VCaP (cell line): ENCODE data around the gene ARRDC3.
"Not testable (repeated sequence)": the region's sequence is repeated elsewhere in the genome, so short reads cannot be mapped to it uniquely, and the experiment has no call there.

Experiments
- H3K27ac ChIP-seq: fragments of 450-650 bp; 2 replicates; pipeline ENCODE4 v1.5.1; 2017
- TF ChIP-seq, protein P1 (sequence below): fragments of 450-650 bp; conservative IDR thresholded peaks from 2 replicates; pipeline ENCODE4 v1.5.1; 2017; ENCODE audit warnings: mild to moderate bottlenecking, moderate library complexity

ARRDC3 gene

DNA sequence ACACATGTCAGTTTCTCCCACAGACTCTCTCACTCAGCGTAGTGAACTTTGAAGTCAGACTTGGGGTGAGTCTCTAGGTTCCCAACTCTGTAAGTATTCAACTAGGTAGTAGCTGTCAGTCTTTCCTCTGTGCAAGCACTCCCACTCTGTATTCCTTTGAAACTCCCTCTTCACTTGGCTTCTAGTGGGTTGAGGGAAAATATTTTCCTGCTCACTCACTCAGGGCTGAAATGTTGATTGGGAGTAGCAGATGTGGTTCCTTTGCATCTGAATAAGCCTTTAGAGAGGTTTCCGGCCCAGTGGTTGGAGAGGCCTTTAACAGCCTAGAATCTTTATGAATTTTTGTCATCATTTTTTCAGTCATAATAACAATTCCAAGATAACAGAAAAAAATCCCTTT lies 18.1 kb upstream of the ARRDC3 start:
- no peak overlapping the region for H3K27ac ChIP-seq
- TF ChIP-seq, protein P1, sequence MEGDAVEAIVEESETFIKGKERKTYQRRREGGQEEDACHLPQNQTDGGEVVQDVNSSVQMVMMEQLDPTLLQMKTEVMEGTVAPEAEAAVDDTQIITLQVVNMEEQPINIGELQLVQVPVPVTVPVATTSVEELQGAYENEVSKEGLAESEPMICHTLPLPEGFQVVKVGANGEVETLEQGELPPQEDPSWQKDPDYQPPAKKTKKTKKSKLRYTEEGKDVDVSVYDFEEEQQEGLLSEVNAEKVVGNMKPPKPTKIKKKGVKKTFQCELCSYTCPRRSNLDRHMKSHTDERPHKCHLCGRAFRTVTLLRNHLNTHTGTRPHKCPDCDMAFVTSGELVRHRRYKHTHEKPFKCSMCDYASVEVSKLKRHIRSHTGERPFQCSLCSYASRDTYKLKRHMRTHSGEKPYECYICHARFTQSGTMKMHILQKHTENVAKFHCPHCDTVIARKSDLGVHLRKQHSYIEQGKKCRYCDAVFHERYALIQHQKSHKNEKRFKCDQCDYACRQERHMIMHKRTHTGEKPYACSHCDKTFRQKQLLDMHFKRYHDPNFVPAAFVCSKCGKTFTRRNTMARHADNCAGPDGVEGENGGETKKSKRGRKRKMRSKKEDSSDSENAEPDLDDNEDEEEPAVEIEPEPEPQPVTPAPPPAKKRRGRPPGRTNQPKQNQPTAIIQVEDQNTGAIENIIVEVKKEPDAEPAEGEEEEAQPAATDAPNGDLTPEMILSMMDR: no peak

DNA sequence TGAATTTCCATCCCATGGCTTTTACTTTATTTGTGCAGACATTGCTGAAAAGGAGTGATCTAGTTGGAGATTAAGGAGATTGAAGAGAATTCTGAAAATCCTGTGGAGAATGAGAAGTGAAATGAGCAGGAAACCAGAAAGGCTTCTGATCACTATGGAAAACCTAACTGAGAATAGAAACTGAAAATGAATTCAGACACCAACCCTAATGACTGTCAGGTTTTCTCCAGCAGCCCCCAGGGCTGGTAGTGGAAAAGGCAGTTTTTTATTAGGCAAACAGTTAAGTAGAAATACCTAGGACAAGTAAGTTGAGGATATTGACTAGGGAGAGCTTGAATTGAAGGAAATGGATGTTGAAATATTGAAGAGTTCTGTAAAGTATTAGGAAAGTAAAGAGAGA lies 14.7 kb upstream of the ARRDC3 start:
- H3K27ac ChIP-seq: no peak overlapping the region
- TF ChIP-seq, protein P1: no peak

DNA sequence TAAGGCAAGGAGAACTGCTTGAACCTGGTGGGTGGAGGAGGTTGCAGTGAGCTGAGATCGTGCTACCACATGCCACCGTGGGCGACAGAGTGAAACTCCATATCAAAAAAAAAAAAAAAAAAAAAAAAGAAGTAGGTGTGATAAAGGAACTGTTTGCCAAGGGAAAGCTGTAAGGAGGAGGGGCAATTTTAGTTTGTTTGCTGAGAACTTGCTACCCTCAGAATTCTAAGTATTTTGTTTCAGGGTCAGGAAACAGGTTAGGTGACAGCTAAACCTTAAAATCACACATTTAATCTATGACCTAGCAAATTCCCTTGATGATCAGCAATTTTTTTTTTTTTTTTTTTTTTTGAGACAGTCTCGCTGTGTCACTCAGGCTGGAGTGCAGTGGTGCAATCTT lies 7.2 kb upstream of the ARRDC3 start:
- H3K27ac ChIP-seq: no peak overlapping the region
- TF ChIP-seq, protein P1: no peak

DNA sequence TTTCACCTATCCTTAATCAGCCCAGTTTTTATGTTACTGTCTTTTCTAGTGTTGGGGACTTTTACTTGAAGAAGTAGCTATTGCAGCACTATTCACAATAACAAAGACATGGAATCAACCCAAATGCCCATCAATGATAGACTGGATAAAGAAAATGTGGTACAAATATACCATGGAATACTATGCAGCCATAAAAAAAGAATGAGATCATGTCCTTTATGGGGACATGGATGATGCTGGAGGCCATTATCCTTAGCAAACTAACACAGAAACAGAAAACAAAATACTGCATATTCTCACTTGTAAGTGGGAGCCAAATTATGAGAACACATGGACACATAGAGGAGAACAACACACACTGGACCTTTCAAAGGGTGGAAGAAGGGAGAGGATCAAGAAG lies 6.4 kb upstream of the ARRDC3 start:
- H3K27ac ChIP-seq: not testable (repeated sequence)

DNA sequence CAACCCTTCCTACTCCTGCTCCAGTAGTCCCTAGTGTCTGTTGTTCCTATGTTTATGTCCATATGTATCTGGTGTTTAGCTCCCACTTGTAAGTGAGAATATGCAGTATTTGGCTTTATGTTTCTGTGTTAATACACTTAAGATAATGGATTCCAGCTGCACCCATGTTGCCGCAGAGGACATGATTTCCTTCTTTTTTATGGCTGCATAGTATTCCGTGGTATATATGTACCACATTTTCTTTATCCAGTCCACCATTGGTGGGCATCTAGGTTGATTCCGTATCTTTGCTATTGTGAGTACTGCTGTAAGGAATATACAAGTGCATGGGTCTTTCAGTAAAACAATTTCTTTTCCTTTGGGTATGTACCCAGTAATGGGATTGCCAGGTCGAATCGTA lies 5.2 kb upstream of the ARRDC3 start:
- TF ChIP-seq, protein P1: no peak
- H3K27ac ChIP-seq: no peak overlapping the region

DNA sequence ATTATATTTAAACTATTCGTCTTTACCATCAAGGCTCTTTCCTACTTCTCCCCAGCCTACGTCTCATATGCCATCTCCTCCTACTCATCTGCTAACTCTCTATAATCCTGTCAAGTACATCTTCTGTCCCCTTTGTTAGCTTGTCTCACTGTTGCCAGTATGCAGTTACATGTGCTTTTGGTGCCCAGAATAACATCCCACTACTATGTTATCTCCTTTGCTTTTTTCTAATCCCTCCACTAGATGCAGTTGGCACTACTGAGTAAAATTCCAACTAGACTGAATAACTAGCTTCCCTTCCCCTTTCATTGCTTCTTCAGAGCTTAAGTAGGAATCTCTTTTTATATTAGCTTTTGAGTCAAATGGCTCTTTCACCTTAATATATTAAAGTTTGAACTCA lies 3.0 kb upstream of the ARRDC3 start:
- TF ChIP-seq, protein P1: 0 out of 2 replicates have a peak, but pooled peaks have one; percentile 17
- H3K27ac ChIP-seq: no peak overlapping the region

DNA sequence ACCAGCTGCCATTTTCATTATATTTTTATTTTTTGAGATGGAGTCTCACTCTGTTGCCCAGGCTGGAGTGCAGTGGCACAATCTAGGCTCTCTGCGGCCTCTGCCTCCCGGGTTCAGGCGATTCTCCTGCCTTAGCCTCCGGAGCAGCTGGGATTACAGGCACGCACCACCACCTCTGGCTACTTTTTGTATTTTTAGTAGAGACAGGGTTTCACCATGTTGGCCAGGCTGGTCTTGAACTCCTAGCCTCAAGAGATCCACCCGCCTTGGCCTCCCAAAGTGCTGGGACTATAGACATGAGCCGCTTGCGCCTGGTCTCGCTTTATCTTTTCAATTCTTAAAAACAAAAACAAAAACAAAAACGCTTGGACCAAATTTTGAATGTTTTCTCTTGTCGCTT lies 2.5 kb upstream of the ARRDC3 start:
- H3K27ac ChIP-seq: not testable (repeated sequence)

DNA sequence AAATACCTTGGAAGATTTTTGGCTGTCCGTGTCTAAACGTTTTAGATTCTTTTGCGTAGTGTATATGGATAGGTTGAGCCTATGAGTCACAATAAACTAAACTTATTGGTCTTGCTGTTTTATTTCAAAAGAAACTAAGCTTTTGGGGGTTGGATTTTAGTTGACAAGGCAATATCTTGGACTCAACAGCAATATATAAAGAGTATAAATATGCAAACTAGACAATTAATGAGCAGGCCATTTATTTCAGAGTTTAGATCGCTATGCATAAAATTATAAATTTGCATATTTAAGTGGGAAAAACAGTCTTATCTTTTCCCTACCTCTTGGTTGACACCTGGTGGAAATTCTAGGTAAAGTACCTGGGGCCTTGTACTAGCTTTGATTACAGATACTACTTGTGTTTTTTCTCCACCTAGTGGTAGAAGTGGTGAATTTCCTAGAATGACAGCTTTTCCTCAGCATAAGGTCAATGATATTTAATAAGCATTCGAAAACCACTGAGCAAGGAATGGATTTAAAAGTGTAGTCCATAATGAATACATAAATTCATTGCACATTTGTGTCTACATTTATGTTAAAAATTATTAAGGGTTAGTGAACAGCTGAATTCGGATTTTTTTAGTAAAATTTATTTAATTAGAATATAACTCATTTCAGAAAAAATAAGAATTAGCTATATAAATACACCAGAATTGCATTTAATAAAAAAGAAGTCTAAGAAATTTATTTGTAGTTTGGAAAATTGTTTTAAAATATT lies 1.7 kb upstream of the ARRDC3 start:
- TF ChIP-seq, protein P1: peak; percentile 98
- H3K27ac ChIP-seq: peak overlapping the region; percentile 98

DNA sequence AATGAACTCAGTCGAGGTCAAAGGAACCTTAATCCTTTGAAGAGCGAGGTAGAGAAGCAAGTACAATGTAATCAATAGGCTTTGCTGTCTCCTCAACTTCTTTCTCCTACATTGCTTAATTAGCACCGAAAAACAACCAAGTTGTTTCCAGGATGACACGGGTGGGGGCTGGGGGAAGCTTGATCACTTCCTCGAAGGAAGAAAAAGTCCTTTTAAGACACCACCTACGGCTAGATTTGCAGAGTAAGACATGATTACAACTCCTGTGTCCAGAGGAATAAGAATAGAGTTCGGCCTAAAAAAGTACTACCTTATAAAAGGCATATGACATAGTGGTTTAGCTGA lies 811 bp upstream of the ARRDC3 start:
- H3K27ac ChIP-seq: peak overlapping the region; percentile 98
- TF ChIP-seq, protein P1: no peak
